SKM-1 treated with dmso at 0.1 percent for 144 hours (cell line): Measurements from ENCODE around the gene MYL11.
"Not testable (repeated sequence)": the region's sequence is repeated elsewhere in the genome, so short reads cannot be mapped to it uniquely, and the experiment has no call there.

Source experiments
- DNase-seq: peaks from one replicate; lab custom pipeline; 2025; ENCODE audit not compliant: unreplicated experiment; lab: John Stamatoyannopoulos, UW

Gene MYL11, protein sequence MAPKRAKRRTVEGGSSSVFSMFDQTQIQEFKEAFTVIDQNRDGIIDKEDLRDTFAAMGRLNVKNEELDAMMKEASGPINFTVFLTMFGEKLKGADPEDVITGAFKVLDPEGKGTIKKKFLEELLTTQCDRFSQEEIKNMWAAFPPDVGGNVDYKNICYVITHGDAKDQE

DNA sequence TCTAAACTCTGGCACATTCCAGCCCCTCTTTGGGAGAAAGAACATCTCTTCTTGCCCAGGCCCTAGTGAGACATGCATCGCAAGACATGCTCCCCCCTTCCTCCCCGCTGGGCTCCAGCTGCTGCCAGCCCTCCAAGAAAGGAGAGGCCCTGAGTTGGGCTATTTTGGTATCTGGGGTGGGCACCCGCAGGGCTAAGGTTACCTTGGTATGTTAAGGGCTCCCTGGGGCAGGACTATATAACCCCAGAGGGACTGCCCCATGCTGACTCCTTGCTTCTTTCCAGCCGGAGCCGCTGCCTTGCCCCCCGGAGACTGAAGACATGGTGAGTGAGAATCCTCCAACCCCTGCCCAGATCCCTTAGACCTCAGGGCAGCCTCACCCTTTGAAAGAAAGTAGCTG, at the start of gene MYL11:
Gene MYL11, plus strand, starts transcription at position 265 of the 400 bp plus-strand sequence. Its CDS starts 56 bp downstream, at position 321.
- no peak for DNase-seq

DNA sequence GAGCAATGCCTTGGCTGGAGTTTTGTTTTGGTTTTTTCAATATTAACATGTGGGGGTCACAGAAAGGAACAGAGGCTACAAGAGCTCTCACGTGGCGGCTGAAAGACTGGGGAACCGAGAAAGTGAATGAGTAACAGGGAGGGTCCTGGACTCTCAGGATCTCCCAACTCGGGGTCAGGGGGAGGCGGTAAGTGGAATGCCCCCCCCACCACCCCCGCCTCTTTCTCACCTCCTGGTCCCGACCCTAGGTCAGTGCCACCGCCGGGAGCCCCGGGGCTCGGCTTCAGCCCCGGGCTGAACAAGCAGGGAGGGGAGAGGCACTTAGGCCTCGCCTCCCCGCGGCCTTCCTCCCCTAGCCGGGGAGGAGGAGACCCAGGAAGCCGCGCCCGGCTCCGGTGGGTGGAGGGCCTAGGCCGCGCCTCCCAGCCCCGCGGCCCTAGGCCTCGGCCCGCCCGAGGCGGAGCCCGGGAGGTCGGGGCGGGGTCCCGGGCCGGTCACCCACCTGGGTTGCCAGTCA, 40.1 kb upstream of the MYL11 start:
- not testable (repeated sequence) for DNase-seq

DNA sequence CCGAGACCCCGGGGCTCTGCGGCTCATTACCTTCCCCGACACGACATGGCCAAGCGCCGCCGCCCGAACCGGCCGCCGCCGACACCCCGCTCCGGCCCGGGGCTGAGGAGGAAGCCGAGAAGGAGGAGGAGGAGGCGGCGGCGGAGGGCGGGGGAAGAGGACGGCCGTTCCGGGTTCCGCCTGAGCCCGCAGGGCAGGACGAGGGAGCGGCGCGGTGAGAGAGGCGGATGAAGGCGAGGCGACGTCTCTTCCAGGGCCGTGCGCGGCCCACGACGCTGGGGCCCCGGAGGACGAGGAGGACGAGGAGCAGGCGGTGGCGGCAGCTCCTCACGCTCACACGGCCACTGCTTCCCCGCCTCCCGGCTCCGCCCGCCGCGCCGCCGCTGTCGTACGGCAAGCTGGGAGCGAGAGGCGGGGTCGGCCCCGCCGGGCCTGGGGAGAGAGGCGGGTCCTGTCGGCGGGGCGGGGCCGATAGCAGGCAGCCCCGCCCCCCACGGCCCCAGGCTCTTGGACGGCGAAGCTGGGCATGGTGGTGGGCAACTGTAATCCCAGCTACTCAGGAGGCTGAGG, 39.5 kb upstream of the MYL11 start:
- peak; percentile 60 for DNase-seq

DNA sequence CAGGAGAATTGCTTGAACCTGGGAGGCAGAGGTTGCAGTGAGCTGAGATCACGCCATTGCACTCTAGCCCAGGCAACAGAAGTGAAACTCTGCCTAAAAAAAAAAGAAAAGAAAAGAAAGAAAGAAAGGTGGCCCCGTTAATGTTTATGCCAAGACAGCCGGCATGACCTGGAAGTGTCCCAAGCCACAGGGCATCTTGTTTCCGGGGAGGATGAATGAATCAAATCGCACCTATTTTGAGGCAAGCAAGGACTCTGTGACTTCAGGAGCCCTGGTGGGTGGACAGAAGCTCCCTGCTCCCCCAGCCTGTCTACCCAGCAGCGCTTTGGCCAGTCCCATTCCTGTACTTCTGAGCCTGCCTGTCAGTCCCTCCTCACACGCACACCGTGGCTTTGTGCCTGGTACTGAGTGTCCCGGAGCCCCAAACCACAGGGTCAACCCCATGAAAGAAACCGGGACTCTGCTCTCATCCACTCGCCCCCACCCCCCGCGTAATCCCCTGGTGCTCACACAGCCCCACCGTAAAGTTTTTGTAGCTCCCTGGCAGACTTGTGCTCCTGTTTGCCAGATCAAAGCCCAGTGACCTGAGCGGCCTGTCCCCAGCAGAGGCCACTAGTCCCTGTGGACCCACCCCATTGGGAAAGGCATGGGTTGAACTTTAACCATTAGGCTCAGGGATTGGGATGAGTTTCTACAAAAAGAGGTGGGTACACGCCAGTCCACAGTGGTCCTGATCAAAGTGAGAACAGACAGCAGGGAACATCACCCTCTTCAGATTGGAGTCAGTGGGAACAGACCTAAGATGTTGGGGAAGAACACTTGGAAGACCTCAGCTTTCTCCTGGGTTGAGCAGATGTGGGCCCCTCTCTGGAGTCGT, 38.8 kb upstream of the MYL11 start:
- no peak for DNase-seq

DNA sequence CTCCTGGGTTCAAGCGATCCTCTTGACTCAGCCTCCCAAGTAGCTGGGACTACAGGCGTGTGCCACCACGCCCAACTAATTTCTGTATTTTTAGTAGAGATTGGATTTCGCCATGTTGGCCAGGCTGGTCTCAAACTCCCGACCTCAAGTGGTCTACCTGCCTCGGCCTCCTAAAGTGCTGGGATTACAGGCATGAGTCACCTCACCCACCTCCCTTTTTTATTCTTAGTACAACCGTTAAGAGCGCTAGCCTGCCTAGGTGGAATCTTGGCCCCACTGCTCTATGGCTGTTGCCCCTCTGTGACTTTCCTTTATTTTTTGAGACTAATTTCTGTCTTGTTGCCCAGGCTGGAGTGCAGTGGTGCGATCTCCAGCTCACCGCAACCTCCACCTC, 36.6 kb upstream of the MYL11 start:
- DNase-seq, result not testable (repeated sequence)

DNA sequence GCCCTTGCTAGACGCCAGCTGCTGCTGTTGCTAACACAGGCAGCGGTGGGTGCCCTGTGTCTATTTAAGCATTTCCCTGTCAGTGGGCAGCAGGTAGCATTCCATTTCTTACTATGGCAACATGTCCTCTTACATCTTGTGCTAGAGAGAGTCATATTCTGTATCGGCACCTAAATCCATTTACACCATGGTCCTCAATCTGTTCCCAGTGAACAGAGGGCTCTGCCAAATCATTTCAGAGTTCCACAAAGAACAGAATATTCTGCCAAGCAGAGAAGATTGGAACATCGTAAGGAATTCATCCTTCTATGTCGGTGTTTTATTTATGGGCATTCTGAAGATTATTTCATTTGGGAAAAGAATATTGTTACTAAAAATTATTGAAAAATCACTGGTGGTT, 35.9 kb upstream of the MYL11 start:
- not testable (repeated sequence) for DNase-seq

DNA sequence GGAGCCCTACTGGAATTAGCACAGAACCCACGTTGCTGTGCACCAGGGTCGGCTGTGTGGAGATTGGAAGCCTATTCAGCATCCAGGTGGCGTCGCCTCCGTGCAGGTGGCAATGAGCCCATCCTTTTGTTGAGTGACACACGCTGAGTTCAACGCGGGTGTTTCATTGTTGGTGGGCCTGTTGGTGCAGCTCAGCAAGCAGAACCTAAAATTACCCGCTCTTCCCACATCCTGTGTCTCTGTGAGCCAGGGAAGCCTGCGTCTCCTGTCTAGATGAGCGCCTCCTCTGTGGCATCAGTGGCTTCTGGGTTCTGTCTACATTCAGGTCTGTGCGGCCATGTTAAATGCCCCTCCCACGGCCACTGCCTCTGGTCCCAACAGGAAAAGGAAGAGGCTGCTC, 34.0 kb upstream of the MYL11 start:
- no peak for DNase-seq

DNA sequence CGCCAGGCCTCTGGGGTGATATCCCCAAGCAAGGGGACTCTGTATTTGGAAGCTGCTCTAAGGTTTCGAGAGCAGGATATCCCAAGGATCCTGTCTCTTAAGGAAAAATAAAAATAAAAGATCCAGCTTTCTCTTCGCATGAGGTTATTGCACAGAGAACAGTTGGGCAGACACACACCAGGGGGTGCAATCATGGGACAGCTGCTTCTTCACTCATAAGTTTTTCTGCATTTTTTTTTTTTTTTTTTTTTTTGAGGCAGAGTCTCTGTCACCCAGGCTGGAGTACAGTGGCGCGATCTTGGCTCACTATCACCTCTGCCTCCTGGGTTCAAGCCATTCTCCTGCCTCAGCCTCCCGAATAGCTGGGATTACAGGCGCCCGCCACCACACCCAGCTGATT, 32.6 kb upstream of the MYL11 start:
- not testable (repeated sequence) for DNase-seq

DNA sequence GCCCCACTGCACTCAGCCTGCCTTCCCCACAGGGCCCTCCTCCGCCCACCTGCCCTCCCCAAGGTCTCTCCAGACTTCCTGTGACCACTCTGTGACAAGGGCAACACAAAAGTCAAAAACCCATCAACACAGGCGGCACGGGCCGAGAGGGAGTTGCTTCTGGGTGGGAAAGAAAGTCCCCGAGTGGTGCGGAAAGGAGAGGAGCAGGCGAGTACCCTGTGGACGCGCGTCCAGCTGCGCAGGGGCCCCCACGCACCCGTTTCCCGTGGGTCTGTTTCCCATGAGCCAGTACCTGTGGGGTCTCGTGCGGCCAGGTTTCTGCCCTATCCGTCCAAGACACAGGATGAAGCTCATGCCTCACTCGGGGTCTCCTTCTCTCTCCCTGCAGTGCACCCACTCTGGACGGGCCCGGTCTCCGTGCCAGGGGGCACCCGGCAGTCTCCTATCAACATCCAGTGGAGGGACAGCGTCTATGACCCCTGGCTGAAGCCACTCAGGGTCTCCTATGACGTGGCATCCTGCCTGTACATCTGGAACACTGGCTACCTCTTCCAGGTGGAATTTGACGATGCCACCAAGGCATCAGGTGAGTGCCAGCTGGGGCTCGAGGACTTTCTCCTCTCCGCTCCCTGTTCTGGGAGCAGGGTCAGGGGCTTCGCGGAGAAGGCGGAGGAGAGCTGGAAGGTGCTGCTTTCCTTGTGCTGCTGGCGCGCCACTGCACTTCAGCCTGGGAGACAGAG, 31.7 kb upstream of the MYL11 start:
- DNase-seq, result no peak

DNA sequence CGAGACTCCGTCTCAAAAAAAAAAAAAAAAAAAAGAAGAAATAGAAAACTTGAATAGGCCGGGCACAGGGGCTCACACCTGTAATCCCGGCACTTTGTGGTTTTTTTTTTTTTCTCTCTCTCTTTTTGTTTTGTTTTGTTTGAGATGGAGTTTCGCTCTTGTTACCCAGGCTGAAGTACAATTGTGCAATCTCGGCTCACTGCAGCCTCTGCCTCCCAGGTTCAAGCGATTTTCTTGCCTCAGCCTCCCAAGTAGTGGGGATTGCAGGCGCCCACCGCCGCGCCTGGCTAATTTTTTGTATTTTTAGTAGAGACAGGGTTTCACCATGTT, 31.1 kb upstream of the MYL11 start:
- not testable (repeated sequence) for DNase-seq

DNA sequence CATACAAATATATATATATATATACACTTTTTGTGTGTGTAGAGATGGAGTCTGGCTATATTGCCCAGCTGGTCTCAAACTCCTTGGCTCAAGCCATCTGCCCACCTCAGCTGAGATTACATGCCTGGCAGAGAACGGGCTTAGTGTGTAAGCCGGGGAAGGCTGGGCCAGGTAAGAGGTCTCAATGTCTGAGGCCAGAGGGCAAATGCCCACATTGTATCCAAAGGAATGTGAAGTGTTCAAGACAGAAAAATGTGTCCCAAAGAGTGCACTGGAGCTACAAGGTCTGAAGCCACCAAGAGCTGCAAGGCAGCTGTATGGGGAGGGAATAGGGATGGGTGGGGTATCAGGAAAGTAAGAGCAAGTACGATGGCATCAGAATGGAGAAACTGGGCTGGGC, 28.3 kb upstream of the MYL11 start:
- no peak for DNase-seq

DNA sequence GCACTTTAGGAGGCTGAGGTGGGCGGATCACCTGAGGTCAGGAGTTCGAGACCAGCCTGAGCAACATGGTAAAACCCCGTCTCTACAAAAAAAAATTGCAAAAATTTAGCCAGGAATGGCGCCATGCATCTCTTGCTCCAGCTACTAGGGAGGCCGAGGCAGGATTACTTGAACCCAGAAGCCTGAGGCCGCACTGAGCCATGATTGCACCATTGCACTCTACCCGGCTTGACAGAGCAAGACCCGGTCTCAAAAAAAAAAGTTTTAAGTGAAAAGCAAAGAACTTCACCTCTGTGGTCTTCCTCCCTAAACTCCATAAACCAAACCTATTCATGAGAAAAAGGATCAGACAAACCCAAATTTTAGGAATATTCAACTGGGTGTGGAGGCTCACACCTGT, 26.5 kb upstream of the MYL11 start:
- no peak for DNase-seq

DNA sequence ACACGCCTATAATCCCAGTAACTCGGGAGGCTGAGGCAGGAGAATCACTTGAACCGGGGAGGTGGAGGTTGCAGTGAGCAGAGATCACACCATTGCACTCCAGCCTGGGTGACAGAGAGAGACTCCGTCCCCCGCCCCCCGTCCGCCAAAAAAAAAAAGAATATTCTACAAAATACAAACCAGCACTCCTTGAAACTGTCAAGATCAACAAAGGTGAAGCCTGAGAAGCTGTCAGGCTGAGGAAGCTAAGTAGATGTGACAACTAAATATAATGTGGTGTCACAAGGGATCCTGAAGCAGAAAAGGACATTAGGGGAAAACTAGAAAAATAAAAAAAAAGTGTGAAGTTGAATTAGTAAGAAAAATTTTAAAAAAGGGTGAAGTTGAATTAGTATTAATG, 25.7 kb upstream of the MYL11 start:
- DNase-seq, result no peak

DNA sequence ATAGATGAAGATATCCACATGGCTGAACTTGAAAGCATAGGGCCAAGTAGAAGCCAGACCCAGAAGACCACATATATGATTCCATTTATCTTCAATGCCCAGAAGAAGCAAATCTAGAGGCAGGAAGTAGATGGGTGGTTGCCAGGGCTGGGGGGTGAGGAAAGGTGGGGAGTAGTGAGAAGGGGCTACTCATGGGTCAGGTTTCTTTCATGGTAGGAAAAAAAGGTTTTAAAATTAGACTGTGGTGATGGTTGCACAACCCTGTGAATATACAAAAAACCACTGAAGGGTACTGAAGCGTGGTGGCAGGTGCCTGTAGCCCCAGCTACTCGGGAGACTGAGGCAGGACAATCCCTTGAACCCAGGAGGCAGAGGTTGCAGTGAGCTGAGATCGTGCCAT, 24.9 kb upstream of the MYL11 start:
- DNase-seq, result no peak

DNA sequence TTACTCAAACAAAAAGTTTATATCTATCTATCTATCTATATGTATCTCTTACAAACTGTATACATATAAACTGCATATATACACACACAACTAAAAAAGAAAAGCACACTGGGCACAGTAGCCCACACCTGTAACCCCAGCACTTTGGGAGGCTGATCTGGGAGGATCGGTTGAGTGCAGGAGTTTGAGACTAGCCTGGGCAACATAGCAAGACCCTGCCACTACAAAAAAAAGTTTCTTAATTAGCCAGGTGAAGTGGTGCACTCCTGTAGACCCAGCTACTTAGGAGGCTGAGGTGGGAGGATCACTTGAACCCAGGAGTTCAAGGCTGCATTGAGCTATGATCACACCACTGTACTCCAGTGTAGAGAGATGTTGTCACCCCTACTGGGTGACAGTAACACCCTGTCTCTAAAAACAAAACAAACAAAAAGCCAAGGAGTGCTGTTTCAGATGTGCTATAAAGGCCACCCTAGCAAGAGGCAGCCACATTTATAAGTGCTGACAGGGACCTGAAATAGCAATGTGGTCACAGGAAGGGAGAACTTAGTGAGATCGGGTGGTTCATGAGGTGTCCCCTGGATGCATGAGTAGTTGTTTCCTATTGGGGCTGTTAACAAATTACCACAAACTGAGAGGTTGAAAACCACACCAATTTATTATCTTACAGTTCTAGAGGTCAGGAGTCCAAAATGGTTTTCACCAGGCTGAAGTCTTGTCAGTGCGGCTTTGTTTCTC, 24.3 kb upstream of the MYL11 start:
- no peak for DNase-seq

DNA sequence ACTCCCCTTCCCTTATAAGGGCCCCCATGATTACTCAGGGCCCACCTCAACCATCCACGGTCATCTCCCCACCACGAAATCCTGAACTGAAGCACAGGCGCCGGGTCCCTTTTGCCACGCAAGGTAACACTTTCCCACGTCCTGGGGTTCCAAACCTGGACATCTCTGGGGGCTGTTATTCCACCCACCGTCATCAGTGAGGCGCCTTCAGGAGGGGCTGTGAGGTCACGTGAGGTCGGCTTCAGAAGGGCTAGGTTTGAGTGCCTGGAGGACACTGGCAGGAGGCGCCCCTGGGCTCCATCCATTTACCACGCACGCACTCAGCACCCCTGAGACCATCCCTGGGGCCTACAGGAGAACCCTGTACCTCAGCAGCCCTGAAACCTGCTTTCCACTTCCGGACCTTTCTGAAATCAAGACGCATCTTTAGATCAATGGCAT, 23.6 kb upstream of the MYL11 start:
- DNase-seq, result no peak

DNA sequence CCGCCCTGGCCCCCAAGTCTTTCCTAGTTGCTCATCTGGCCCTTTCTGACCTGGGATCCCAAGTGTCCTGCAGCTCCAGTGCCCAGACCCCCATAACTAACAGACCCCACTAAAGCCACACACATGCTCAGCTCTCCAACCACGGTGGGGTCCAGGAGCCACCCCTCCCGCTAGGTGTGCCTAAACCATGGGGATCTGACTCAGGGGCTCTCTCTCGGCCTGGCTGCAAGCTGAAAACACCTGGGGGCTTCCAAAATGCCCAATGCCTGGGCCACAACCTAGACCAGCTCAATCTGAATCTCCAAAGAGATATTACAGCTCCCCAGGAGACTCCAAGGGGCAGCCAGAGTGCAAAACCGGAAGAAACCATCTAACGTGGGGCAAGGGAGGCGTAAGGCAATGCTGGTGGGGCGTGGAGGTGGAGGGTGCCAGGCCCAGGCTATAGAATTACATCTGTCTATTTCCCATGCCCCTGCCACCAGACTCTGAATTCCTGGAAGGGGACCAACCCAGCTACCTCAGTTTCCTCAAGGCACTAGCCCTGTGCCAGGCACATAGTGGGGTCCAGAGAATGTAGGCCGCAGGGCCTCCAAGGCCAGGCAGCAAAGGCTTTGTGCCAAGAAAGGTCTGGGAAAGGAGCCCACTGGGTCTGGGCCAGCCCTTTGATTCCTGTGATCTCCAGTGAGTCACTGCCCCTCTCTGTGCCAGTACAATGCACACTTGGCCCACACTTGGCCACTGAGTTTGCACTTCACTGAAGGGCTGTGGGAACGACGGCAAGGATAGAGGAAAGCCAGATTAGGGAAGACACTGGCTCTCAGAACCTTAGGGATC, 22.8 kb upstream of the MYL11 start:
- DNase-seq, result no peak

DNA sequence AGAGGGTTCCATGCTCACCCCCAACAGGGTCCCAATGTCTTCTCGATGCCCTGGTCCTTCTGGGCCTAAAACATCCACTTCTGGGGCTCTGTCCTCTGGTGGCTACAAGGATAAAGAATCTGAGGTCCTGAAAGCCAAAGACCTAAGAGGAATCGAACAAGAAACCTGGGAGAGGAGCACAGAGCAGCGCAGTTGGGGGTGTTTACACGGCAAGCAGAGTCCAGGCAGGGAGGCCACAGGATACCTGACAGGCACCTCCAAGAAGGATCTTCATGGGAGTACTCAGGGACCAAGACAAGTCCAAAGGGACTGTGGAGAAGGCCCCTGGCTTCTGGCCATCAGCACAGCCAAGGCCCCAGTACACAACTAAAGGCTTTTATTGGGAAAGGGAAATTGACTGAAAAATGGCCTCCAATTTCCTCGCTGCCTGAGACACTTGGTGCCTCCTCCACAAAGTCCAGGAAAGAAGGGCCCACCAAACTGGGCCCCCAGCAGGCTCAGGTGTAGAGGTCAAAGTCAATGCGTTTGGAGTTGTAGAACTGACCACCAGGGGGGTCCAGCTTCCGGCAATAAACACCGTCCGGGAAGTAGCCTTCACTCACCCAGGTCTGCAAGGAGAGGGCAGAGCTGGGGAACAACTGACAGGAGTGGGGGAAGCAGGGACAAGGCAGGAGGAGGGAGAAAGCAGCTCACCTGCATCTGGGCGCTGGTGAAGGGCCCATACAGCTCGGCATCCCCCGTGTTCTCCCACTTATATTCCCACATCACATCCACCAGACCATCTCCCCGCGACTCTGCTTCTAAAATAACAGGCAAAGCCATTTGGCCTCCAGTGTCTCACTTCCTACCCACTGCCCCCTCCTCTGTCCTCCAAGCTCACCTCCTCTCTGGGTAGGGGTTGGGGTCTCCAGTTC, 21.9 kb upstream of the MYL11 start:
- no peak for DNase-seq
